HG03025 (cell line): ENCODE data around the gene APLP2.
"Not testable (repeated sequence)": the region's sequence is repeated elsewhere in the genome, so short reads cannot be mapped to it uniquely, and the experiment has no call there.

Experiments used
- ATAC-seq: cut with Tn5 transposase; IDR thresholded peaks from one replicate; pipeline ENCODE4 v1.9.1; 2021; ENCODE audit warnings: mild to moderate bottlenecking, moderate library complexity; ENCODE audit not compliant: unreplicated experiment, low FRiP score

Gene APLP2

DNA sequence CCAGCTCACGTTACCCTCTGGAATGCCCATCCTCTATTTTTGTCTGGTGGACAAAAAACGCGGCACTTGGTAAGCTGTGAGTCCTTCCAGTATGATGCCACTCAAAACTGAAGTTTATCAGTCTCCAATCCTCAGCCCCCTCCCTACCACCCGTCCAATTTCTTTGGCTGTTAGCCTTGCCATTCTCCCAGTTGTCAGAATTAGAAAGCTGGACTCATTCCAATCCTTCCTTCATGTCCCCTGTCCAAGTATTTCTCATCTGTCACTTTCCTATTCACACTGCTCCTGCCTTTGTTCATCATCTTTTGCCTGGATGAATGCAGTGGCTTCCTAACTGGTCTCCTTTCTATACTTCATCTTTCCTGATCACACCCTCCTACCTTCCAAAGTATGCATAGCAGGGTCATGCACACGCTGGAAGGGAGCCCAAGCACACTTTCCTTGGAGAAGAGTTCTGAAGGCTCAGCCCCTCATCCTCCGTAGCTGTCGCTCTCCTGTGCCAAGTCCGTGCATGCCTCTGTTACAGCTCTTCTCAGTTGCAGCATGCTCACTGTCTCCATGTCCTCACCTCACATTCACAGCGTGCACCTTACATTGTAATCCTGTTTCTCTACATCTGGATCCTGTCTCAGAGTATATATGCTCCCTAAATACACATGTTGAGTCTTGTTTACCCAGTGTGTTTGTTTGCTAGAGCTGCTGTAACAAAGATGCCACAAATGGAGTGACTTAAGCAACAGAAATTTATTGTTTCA, 19.4 kb downstream of the APLP2 start:
- ATAC-seq: no peak

DNA sequence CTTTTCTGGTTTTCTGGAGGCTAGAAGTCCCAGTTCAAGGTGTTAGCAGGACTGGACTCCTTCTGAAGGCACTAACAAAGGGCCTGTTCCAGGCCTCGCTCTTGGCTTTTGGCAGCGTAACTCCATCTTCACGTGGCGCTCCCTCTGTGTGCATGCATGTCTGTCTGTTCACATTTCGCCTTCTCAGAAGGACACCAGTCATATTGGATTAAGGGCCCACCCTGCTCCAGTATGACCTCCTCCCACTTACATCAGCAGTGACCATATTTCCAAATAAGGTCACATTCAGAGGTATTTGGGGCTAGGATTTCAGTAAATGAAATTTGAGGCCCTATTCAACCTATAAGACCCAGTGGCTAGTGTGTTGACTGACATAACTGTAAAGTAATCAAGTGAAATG, 20.0 kb downstream of the APLP2 start:
- no peak for ATAC-seq

DNA sequence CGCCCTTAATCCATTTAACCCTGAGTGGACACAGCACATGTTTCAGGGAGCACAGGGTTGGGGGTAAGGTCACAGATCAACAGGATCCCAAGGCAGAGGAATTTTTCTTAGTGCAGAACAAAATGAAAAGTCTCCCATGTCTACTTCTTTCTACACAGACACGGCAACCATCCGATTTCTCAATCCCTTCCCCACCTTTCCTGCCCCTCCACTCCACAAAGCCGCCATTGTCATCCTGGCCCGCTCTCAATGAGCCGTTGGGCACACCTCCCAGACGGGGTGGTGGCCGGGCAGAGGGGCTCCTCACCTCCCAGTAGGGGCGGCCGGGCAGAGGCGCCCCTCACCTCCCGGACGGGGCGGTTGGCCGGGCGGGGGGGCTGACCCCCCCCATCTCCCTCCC, 20.8 kb downstream of the APLP2 start:
- not testable (repeated sequence) for ATAC-seq

DNA sequence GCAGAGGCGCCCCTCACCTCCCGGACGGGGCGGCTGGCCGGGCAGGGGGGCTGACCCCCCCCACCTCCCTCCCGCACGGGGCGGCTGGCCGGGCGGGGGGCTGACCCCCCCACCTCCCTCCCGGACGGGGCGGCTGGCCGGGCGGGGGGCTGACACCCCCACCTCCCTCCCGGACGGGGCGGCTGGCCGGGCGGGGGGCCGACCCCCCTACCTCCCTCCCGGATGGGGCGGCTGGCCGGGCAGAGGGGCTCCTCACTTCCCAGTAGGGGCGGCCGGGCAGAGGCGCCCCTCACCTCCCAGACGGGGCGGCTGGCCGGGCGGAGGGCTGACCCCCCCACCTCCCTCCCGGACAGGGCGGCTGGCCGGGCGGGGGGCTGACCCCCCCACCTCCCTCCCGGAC, 21.5 kb downstream of the APLP2 start:
- ATAC-seq: not testable (repeated sequence)

DNA sequence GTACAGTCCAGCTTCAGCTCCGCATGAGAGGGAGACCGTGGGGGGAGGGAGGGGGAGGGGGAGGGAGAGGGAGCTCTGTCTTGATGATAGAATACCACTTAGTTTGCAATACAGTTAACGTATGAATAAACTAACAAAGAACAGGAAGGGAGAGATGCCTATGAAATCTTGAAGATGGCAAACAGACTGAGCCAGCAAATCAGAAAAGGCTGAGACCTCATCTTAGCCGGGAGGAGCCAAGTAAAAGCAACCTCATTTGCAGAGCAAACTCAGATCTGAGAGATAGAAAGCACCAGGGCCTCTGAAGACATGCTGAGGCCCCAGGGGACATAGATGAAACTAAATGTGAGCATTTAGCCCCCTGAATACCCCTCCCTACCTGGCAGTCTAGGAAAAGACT, 23.0 kb downstream of the APLP2 start:
- ATAC-seq: no peak

DNA sequence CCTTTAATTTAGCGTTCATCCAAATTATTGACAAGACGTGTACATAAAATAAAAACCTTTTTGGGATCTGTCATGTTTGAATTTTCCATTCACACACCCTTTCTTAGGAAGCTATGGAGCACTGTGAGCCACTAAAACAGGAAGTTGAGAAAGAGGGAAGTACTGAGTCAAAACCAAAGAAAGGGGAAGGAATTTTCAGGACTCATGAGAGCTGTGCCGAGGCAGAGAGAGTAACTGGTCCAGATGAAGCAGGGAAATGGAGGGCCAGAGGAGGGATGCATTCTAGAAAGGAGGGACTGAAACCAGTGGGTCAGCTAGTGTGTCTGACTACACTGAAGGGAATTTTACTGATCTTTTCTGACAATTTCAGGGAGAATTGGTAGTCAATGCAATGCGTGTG, 24.9 kb downstream of the APLP2 start:
- no peak for ATAC-seq

DNA sequence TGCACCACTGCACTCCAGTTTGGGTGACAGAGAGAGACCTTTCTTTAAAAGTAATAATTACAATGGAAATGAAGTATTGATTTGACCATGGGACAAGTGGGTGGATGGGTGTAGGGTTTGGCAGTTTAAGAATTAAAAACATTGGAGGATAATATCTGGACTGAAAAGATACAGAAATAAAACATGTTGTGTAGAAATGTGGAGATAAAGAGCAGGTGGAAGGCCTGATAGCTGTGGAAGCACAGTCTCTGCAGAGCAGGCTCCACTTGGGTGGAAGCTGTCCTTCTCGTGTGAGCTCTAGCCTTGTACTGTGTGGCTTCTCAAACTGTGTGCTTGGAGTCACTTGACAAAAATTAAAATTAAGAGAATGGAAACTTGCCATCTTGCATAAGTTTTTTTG, 25.6 kb downstream of the APLP2 start:
- ATAC-seq: no peak

DNA sequence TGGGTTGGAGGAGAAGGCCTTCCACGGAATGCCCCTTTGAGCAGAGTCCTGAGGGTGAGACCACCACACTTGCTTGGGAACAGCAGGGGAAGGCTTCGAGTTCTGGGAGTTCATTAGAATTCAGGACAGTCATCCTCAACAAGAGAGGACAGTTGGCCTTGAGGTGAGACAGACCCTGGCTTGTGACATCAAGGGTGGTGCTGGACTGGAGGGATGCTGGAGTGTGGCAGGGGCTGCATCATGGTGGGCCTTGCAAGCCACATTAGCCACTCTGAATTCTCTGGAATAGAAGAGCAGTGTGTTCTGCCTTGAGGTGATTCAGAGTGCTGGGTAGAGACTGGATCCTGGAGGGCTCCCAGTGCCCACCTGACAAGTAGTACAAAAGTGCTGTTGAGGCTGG, 26.3 kb downstream of the APLP2 start:
- no peak for ATAC-seq

DNA sequence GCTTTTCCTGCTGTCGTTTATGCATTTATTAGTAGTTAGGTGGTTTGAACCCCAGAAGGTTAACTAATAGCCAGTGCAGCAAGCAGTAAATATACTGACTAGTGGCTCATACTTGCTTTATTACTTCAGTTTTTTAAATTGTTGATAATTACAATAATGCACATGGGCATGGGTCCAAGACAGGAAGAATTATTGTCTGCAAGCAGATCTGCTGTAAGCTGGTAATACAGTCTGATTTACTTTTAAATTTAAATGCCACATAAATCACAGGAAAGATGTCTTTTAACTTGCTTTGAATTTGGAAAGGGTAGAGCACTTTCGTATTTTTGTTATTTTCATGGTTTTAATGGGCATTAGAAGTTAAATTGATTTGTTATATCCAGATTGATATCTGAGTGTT, 27.1 kb downstream of the APLP2 start:
- no peak for ATAC-seq

DNA sequence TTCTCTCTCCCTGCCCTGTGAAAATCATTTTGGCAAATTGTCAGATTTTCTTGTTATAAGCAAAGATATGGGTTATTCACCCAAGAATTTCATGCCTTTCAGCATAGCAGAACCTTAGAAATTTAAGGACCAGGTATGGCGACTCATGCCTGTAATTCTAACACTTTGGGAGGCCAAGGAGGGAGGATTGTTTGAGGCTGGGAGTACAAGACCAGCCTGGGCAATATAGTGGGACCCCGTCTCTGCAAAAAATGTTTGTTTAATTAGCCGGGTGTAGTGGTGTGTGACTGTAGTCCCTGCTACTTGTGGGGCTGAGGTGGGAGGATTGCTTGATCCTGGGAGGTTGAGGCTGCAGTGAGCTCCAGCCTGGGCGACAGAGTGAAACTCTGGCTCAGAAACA, 27.6 kb downstream of the APLP2 start:
- no peak for ATAC-seq

DNA sequence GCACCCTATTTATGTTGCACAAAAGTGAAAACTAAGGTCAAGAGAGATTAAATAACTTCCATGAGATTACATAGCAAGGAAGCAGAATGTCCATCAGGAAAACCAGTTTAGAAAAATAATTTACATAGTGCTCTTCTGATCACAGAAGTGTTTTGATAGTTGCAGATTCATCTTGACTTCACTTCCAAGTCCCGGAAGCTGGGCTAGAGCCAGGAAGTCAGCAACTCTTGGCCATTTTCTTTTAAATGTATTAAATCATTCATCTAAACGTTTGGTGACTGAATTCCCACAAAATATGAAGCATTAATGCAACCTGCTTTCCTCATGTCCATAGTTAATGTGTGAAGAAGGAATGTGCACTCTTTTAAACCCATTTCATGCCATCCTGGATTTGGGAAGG, 29.7 kb downstream of the APLP2 start:
- no peak for ATAC-seq

DNA sequence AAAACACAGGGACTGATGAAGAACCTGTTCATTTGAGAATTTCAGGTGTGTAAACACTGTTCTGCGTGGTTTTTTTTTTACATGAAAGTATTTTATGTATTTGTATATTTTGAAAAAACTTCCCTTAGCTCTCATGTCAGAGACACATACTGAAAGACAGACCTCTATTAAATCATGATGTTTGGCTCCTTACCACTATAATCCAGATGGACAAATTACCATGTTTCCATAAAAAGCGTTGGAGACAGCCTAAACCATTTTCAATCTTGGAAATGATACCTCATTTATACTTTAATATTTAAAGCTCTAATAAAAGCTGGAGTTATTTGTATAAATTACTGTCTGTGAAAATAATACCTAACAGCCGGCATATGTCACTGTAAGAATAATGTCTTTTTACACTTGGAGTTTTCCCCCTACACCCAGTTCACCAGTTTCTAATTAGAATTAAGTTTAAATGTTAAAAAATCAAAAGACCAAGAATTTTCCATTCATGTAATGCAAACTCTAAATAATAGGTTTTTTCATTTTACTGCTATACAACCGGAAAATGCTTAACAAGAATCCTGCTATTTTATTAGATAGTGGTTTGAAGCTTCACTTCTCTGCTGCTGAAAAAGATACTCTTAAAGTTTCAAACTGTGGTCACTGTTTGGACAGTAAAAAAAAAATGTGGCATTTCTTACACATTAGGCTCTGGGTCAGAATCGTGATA, 30.8 kb downstream of the APLP2 start:
- no peak for ATAC-seq

DNA sequence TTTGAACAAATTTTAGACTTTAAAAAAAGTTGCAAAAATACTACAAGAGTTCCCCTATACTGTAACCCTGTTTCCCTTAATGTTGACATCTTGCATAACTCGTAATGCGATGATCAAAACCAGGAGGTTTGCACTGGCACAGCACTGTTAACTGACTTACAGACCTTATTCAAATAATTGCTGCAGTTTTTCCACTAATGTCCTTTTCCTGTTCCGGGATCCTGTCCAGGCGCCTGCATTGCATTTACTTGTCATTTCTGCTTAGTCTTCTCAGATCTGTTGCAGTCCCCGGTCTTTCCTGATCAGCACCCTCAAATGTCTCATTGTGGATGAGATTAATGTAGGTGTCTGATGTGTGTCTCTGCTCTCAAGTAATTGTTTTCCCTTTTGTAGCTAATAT, 32.0 kb downstream of the APLP2 start:
- ATAC-seq: no peak

DNA sequence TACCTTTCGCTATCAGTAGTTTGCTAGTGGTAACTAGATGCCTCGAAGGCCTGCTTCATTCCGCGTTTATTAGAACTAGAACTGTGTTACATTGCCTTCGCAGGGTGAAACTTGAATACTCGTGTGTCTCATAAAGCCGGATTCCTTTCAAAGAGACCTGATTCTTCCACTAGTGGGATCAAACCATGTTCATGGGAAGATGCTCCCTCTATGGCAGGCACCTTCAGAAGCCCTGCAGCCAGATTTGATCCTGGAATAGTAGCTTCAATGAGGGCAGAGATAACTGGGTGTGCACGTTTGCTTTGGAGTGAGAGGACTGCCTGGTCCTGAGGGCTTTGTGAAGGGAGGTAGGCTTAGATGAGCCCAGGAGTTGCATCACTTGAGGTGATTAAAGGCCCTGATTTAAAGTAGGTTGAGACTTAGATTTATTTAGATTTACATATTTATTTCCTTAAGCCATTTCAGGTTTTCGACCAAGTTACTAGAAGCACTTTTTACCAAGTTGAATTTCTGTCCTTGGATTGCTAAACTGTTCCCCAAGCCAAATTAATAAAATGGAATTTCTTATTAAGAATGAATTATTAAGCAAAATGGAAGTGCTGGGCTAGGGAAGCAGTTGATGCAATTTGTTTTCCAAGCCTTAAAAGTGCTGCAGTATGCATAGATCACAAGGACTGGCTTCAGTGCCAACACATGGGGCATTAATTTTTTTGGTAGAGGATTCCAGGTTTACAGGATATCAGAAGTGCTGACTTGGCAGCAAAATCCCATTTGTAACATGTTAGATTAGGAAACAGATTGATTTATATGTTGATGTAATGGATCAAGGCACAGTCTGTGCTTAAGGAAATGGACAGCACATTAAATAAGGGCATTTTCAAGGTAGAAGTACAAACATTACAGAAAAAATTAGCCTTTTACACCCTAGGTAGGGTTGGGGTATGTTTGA, 32.9 kb downstream of the APLP2 start:
- no peak for ATAC-seq

DNA sequence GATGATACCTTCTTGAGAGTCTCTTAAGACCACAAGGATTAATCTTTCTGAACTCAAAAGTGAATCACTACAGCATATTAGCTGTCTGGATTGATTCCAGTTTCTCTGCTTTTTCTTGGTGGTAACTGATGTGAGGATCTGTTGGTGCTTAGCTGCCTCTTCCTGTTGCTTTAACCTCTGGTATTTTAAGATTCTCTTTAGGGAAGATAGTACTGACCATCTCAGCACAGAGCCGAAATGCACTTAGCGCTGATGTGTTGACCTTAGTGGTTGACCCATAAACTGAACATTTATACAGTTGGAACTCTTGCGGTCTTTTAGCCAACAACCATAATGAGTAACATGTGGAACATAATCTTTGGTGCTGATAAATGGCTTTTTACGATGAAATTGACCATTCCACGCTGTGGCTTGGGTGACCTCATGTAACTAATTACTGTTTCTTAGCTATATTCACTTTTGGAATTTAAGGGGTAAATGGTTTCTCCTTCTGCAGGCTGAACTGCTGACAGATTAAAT, 33.7 kb downstream of the APLP2 start:
- no peak for ATAC-seq

DNA sequence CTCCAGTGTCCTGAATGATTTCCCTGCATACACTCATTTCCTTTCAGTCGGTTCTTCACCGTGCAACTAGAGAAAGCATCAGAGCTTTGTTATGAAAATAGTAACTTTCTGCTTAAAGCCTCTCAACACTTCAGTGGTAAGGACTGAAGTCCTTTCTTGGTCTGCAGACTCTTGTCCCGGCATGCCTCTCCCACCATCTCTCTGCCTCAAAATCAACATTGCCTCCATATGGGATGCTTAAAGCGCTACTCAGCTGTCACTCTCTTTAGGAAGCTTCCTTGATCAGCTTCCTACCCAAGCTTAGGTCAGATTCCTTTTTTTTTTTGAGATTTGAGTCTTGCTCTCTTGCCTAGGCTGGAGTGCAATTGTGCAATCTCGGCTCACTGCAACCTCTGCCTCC, 36.7 kb downstream of the APLP2 start:
- ATAC-seq: no peak

DNA sequence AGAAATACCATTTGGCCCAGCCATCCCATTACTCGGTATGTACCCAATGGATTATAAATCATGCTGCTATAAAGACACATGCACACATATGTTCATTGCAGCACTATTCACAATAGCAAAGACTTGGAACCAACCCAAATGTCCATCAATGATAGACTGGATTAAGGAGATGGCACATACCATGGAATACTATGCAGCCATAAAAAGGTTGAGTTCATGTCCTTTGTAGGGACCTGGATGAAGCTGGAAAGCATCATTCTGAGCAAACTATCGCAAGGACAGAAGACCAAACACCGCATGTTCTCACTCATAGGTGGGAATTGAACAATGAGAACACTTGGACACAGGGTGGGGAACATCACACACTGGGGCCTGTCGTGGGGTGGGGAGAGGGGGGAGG, 39.0 kb downstream of the APLP2 start:
- ATAC-seq: not testable (repeated sequence)

DNA sequence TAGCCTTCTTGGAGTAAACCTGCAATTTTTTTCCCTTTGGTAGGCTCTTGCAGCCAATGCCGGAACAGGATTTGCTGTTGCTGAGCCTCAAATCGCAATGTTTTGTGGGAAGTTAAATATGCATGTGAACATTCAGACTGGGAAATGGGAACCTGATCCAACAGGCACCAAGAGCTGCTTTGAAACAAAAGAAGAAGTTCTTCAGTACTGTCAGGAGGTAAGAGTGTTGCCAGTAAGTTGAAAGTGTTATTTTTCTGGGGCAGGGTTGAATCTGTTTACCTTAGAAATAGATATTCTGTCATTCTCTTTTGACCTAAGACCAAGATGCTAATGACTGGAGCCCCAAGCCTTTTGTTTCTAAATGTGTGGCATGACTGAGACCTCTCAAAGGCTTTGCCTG, 39.7 kb downstream of the APLP2 start:
- no peak for ATAC-seq

DNA sequence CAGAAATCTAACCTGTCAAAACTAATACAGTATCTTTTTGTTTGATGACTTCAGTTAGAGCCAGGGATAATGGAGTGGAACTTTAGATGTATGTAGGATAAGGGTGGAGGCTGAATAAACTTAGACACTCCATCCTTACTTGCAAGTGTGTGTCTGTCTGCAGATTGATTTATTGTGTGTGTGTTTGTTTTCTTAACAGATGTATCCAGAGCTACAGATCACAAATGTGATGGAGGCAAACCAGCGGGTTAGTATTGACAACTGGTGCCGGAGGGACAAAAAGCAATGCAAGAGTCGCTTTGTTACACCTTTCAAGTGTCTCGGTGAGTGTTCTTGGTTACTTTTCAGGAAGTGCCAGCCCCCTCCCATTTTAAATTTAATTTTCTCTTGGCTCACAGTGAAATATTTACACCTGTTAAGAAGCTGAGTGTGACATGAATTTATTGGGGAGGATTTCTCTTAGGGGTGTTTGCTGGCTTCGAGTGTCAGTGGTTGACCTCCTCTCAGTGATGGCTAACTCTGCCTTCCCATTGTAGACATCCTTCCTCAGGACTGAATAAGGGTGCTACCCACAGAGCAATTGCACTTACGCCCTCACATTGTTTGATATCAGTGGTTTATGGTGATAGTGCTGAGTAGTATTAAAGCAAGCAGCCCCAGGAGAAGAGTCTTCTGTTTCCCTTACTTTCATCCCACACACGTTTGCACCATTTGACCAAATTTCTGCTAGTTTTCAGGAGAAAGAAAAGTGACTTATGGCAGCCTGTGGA, 40.8 kb downstream of the APLP2 start:
- no peak for ATAC-seq
